Stomach (tissue), 9 donors: Measurements from ENCODE around the gene NPHP4. TPM values are rescaled to one million over a fixed set of nuclear protein-coding genes. Genes with fewer than 3 reads are reported as not detected.

ENCODE experiments used
- DNase-seq, 2 donors: peaks; one replicate each; pipeline versions ENCODE4 v3.0.0 to v3.0.0-alpha.2; 2013 to 2019
- H3K27ac ChIP-seq, 5 donors: fragments of 200-600 bp in 4 of 5; sonication (generic) in 4 of 5; one replicate each; pipeline ENCODE4 v1.5.1; 2013 to 2019; ENCODE audit warnings: mild to moderate bottlenecking in 1 of 5, moderate library complexity in 1 of 5
- H3K27me3 ChIP-seq, 3 donors: fragments of 200-600 bp; sonication (generic); one replicate each; pipeline ENCODE4 v1.5.1; 2017 to 2019; ENCODE audit warnings: mixed run types in 1 of 3
- H3K36me3 ChIP-seq, 4 donors: fragments of 200-600 bp; sonication (generic); 1 replicate in 3 of 4; 2 replicates in 1 of 4; pipeline ENCODE4 v1.5.1; 2016 to 2019
- H3K4me1 ChIP-seq, 4 donors: fragments of 200-600 bp; sonication (generic); one replicate each; pipeline ENCODE4 v1.5.1; 2016 to 2019
- H3K4me3 ChIP-seq, 4 donors: fragments of 200-600 bp; sonication (generic) in 3 of 4; one replicate each; pipeline ENCODE4 v1.5.1; 2016 to 2019; ENCODE audit warnings: mild to moderate bottlenecking in 1 of 4
- H3K9me3 ChIP-seq, 4 donors: fragments of 200-600 bp; sonication (generic); one replicate each; pipeline ENCODE4 v1.5.1; 2016 to 2019
- CTCF ChIP-seq, 7 experiments: fragments of 450-650 bp in 4 of 7; fragments of 200-600 bp in 3 of 7; sonication (generic) in 3 of 7; IDR thresholded peaks; one replicate each; pipeline ENCODE4 v1.5.1; 2016 to 2019; ENCODE audit warnings: antibody characterized with exemption in 7 of 7, control low read depth in 2 of 7, mild to moderate bottlenecking in 1 of 7
- EP300 ChIP-seq: sonication (generic); formaldehyde crosslinking; IDR thresholded peaks from one replicate; pipeline ENCODE4 v1.6.1; 2017; ENCODE audit warnings: antibody characterized with exemption
- POLR2A ChIP-seq, 4 donors: fragments of 450-650 bp; IDR thresholded peaks; one replicate each; pipeline ENCODE4 v1.6.1; 2016; ENCODE audit warnings: antibody characterized with exemption in 4 of 4, control low read depth in 2 of 4, mild to moderate bottlenecking in 1 of 4, moderate library complexity in 1 of 4
- POLR2AphosphoS5 ChIP-seq, 3 donors: sonication (generic); formaldehyde crosslinking; IDR thresholded peaks; one replicate each; pipeline ENCODE4 v1.6.1; 2016; ENCODE audit warnings: antibody characterized with exemption in 3 of 3
- WGBS, 5 donors: extraction: QIAGEN DNeasy Blood & Tissue Kit in 3 of 5; methylation state at CpG; one replicate each; pipeline versions ENCODE4 v1.1.5 to v1.1.7; 2013 to 2018; 5-methylcytosine and 5-hydroxymethylcytosine counted together
- intact Hi-C: fragments of 100-400 bp; cut with DNase I; formaldehyde crosslinking; loops from one replicate; pipeline ENCODE4 v1.15.1; 2023; ENCODE audit warnings: low total_unique reads
- polyA plus RNA-seq, 3 donors: library from polyadenylated mRNA; stranded (reverse); fragments of 200-250 nt; gene quantifications; one replicate each; pipeline ENCODE4 v1.2.3, GENCODE V29; 2013
- total RNA-seq, 5 donors: library from RNA; depleted of rRNA; stranded (reverse); fragments of >200 nt; gene quantifications; one replicate each; pipeline versions ENCODE4 v1.1.0 to v1.2.3, GENCODE V29; 2014 to 2016
- donor health status: healthy with polysubstance abuse.
- donor health status: Bipolar disorder and iron deficiency.
- donor health status: healthy.

The NPHP4 gene
- total and polyA plus RNA-seq, 8 donors = 1.9 to 29.7 (median 7.3) TPM

GRCh38 chr1:5955479-5955977 is 36.7 kb downstream of the NPHP4 start:
- peaks cover 0 to 95% (median 89%) of the 10 kb centered on the region in 4 donors for H3K36me3 ChIP-seq
- no peaks in the 10 kb centered on the region for H3K27me3 ChIP-seq
- H3K4me1 ChIP-seq = no peaks in the 10 kb centered on the region
- WGBS, 5 donors = 86 to 97% (median 91%) methylated on average over 10 of the region's 10 CpGs
- H3K4me3 ChIP-seq = no peak overlapping the region
- TF ChIP-seq CTCF (IDR thresholded peaks at IDR 0.05) = no peak
- TF ChIP-seq EP300 = no peak
- TF ChIP-seq POLR2A (IDR thresholded peaks at IDR 0.05) = no peak
- no peak for TF ChIP-seq POLR2AphosphoS5 (IDR thresholded peaks at IDR 0.05)
- H3K9me3 ChIP-seq = no peaks in the 10 kb centered on the region
- intact Hi-C loops = no loop called here
- H3K27ac ChIP-seq = no peak overlapping the region
- DNase-seq = no peak

GRCh38 chr1:5954964-5955363 is 37.3 kb downstream of the NPHP4 start:
- DNase-seq = no peak
- TF ChIP-seq POLR2A (IDR thresholded peaks at IDR 0.05) (no peak), POLR2AphosphoS5 (IDR thresholded peaks at IDR 0.05) (no peak), EP300 (no peak), CTCF (IDR thresholded peaks at IDR 0.05) (no peak)
- intact Hi-C loops = no loop called here
- Histone ChIP-seq H3K4me1 (no peaks in the 10 kb centered on the region), H3K27ac (no peak overlapping the region), H3K9me3 (no peaks in the 10 kb centered on the region), H3K27me3 (no peaks in the 10 kb centered on the region), H3K4me3 (no peak overlapping the region), H3K36me3 (peaks cover 0 to 94% (median 84%) of the 10 kb centered on the region in 4 donors)
- WGBS, 5 donors = 78 to 81% (median 79%) methylated on average over 5 of the region's 5 CpGs

GRCh38 chr1:5953386-5953785 is 38.8 kb downstream of the NPHP4 start:
- no peaks in the 10 kb centered on the region for H3K4me1 ChIP-seq
- no peak for TF ChIP-seq CTCF (IDR thresholded peaks at IDR 0.05)
- TF ChIP-seq POLR2A (IDR thresholded peaks at IDR 0.05) = no peak
- no peak for TF ChIP-seq EP300
- no peak for TF ChIP-seq POLR2AphosphoS5 (IDR thresholded peaks at IDR 0.05)
- intact Hi-C loops = no loop called here
- H3K36me3 ChIP-seq = peaks cover 0 to 90% (median 73%) of the 10 kb centered on the region in 4 donors
- H3K27me3 ChIP-seq = no peaks in the 10 kb centered on the region
- DNase-seq = no peak
- no peak overlapping the region for H3K4me3 ChIP-seq
- H3K9me3 ChIP-seq = no peaks in the 10 kb centered on the region
- WGBS, 5 donors = 96 to 99% (median 98%) methylated on average over 11 of the region's 11 CpGs
- H3K27ac ChIP-seq = no peak overlapping the region

GRCh38 chr1:5951846-5952410 is 40.3 kb downstream of the NPHP4 start:
- Histone ChIP-seq H3K36me3 (peaks cover 4 to 90% (median 75%) of the 10 kb centered on the region in 4 donors), H3K9me3 (no peaks in the 10 kb centered on the region), H3K4me1 (no peaks in the 10 kb centered on the region), H3K27ac (no peak overlapping the region), H3K27me3 (no peaks in the 10 kb centered on the region), H3K4me3 (no peak overlapping the region)
- TF ChIP-seq POLR2AphosphoS5 (IDR thresholded peaks at IDR 0.05) (no peak), CTCF (IDR thresholded peaks at IDR 0.05) (no peak), EP300 (no peak), POLR2A (IDR thresholded peaks at IDR 0.05) (no peak)
- DNase-seq = no peak
- intact Hi-C loops = no loop called here
- 95 to 97% (median 96%) methylated on average over 19 of the region's 19 CpGs for WGBS, 5 donors
